HEK293 (cell line): ENCODE measurements around the gene CIRBP.

Experiments used
- KLF16 ChIP-seq: fragments of 450-650 bp; formaldehyde crosslinking; IDR thresholded peaks from 2 replicates; pipeline ENCODE4 v1.5.1; 2017; ENCODE audit warnings: missing biosample characterization, missing genetic modification characterization
- ZNF202 ChIP-seq: fragments of 450-650 bp; formaldehyde crosslinking; IDR thresholded peaks from 2 replicates; pipeline ENCODE4 v1.5.1; 2016; ENCODE audit warnings: missing biosample characterization, missing genetic modification characterization, borderline replicate concordance
- ZNF214 ChIP-seq: fragments of 450-650 bp; formaldehyde crosslinking; IDR thresholded peaks from 2 replicates; pipeline ENCODE4 v1.5.1; 2017; ENCODE audit warnings: missing biosample characterization, mild to moderate bottlenecking, missing genetic modification characterization, borderline replicate concordance
- ZNF274 ChIP-seq, 2 experiments: fragments of 200-500 bp in 1 of 2; fragments of 450-650 bp in 1 of 2; sonication (Bioruptor generic) in 1 of 2; formaldehyde crosslinking in 1 of 2; IDR thresholded peaks; 2 replicates each; pipeline versions ENCODE4 v1.5.1 to v1.6.1; 2014 to 2016; ENCODE audit warnings: borderline replicate concordance in 1 of 2, inconsistent platforms in 1 of 2, low read length in 1 of 2, missing biosample characterization in 1 of 2, missing genetic modification characterization in 1 of 2
- ZNF433 ChIP-seq: fragments of 450-650 bp; formaldehyde crosslinking; IDR thresholded peaks from 2 replicates; pipeline ENCODE4 v1.5.1; 2016; ENCODE audit warnings: missing biosample characterization, missing genetic modification characterization, low read depth
- ZNF670 ChIP-seq: fragments of 450-650 bp; formaldehyde crosslinking; IDR thresholded peaks from 2 replicates; pipeline ENCODE4 v1.5.1; 2016; ENCODE audit warnings: missing biosample characterization, missing genetic modification characterization, low read depth
- ZNF830 ChIP-seq: fragments of 450-650 bp; IDR thresholded peaks from 2 replicates; pipeline ENCODE4 v1.5.0; 2018; ENCODE audit warnings: missing biosample characterization, missing genetic modification characterization, low read depth, mild to moderate bottlenecking, moderate library complexity
- TF ChIP-seq, protein P1 (sequence below): fragments of 450-650 bp; formaldehyde crosslinking; IDR thresholded peaks from 2 replicates; pipeline ENCODE4 v1.5.1; 2016; ENCODE audit warnings: missing biosample characterization, missing genetic modification characterization
- TF ChIP-seq, protein P2 (sequence below): sonication (generic); formaldehyde crosslinking; IDR thresholded peaks from 2 replicates; pipeline ENCODE4 v1.8.1; 2022; ENCODE audit warnings: mild to moderate bottlenecking, moderate library complexity, missing genetic modification reagents
- TF ChIP-seq, protein P3 (sequence below): fragments of 450-650 bp; formaldehyde crosslinking; IDR thresholded peaks from 2 replicates; pipeline ENCODE4 v1.5.0; 2017; ENCODE audit warnings: missing biosample characterization, missing genetic modification characterization, borderline replicate concordance
- TF ChIP-seq, protein P4 (sequence below): fragments of 450-650 bp; formaldehyde crosslinking; optimal IDR thresholded peaks from 2 replicates; pipeline ENCODE3; 2016; ENCODE audit warnings: missing biosample characterization, mild to moderate bottlenecking, missing genetic modification characterization

DNA sequence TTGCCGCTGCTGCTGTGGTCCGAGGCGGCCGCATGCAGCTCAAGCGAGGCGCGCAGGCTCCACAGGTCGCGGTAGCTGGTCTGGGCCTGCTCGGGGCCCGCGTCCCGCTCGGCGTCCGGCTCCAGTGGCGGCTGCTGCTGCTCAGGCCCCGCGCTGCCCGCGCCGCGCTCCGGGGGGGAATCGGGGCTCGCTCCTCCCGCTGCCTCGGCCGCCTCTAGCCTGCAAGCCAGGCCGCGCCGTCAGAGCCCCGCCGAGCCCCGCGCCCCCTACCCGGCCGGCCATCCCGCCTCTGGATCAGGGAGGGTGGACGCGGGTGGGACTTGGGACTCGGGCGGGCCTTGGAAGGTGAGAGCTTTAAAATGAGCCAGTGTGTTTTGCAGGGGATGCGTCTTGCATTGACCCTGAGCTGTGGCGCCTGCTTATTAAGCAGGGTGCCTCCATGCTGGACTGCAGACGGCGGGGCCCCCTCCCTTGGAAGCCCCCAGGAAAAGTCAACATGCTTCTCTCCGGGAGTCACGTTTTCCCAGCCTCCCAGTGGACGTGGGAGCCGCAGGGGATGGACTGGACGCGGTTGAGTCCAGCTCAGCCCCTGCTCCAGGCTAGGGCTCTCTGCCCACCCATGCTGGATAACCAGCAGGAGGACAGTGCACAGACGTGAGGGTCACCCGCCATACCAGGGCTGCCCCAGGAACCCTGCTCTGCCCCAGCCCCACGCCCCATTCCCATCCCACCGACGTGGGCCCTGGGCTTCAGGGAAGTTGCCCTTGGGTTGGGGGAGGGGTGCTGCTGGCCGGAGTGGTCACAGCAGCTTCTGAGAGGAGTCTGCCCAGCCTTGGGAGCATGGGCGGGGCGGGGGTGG lies 39.0 kb upstream of the CIRBP start:
- TF ChIP-seq KLF16, result no peak
- TF ChIP-seq ZNF202, result no peak
- TF ChIP-seq ZNF214 (tag by site-specific recombination), result no peak
- no peak for TF ChIP-seq ZNF670 (tag by site-specific recombination)
- TF ChIP-seq, protein P1, sequence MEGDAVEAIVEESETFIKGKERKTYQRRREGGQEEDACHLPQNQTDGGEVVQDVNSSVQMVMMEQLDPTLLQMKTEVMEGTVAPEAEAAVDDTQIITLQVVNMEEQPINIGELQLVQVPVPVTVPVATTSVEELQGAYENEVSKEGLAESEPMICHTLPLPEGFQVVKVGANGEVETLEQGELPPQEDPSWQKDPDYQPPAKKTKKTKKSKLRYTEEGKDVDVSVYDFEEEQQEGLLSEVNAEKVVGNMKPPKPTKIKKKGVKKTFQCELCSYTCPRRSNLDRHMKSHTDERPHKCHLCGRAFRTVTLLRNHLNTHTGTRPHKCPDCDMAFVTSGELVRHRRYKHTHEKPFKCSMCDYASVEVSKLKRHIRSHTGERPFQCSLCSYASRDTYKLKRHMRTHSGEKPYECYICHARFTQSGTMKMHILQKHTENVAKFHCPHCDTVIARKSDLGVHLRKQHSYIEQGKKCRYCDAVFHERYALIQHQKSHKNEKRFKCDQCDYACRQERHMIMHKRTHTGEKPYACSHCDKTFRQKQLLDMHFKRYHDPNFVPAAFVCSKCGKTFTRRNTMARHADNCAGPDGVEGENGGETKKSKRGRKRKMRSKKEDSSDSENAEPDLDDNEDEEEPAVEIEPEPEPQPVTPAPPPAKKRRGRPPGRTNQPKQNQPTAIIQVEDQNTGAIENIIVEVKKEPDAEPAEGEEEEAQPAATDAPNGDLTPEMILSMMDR, result no peak
- TF ChIP-seq ZNF830 (tag by site-specific recombination), result no peak
- TF ChIP-seq, protein P2, sequence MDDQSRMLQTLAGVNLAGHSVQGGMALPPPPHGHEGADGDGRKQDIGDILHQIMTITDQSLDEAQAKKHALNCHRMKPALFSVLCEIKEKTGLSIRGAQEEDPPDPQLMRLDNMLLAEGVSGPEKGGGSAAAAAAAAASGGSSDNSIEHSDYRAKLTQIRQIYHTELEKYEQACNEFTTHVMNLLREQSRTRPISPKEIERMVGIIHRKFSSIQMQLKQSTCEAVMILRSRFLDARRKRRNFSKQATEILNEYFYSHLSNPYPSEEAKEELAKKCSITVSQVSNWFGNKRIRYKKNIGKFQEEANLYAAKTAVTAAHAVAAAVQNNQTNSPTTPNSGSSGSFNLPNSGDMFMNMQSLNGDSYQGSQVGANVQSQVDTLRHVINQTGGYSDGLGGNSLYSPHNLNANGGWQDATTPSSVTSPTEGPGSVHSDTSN (CRISPR knock-in tag), result no peak
- TF ChIP-seq, protein P3, sequence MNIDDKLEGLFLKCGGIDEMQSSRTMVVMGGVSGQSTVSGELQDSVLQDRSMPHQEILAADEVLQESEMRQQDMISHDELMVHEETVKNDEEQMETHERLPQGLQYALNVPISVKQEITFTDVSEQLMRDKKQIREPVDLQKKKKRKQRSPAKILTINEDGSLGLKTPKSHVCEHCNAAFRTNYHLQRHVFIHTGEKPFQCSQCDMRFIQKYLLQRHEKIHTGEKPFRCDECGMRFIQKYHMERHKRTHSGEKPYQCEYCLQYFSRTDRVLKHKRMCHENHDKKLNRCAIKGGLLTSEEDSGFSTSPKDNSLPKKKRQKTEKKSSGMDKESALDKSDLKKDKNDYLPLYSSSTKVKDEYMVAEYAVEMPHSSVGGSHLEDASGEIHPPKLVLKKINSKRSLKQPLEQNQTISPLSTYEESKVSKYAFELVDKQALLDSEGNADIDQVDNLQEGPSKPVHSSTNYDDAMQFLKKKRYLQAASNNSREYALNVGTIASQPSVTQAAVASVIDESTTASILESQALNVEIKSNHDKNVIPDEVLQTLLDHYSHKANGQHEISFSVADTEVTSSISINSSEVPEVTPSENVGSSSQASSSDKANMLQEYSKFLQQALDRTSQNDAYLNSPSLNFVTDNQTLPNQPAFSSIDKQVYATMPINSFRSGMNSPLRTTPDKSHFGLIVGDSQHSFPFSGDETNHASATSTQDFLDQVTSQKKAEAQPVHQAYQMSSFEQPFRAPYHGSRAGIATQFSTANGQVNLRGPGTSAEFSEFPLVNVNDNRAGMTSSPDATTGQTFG (tag by site-specific recombination), result no peak
- TF ChIP-seq, protein P4, sequence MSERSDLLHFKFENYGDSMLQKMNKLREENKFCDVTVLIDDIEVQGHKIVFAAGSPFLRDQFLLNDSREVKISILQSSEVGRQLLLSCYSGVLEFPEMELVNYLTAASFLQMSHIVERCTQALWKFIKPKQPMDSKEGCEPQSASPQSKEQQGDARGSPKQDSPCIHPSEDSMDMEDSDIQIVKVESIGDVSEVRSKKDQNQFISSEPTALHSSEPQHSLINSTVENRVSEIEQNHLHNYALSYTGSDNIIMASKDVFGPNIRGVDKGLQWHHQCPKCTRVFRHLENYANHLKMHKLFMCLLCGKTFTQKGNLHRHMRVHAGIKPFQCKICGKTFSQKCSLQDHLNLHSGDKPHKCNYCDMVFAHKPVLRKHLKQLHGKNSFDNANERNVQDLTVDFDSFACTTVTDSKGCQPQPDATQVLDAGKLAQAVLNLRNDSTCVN (tag by site-specific recombination), result no peak
- no peak for TF ChIP-seq ZNF274 (IDR thresholded peaks at IDR 0.05; ENCODE audit: low read length)
- TF ChIP-seq ZNF274 (tag by site-specific recombination; IDR thresholded peaks at IDR 0.05; ENCODE audit: borderline replicate concordance), result no peak
- no peak for TF ChIP-seq ZNF433 (tag by site-specific recombination)
